ENCODE measurements around the gene DCAF8L1.

DCAF8L1 gene

GRCh38 chrX:27976284-27976683 lies 5.0 kb downstream of the DCAF8L1 start:
- no peaks in the 10 kb centered on the region for H3F3A ChIP-seq (ENCODE audit: insufficient read depth, low read length)
- no peaks in the 10 kb centered on the region for H3K9me3 ChIP-seq (replicated peaks; ENCODE audit: insufficient read depth, low read length)
- H3K4me1 ChIP-seq (ENCODE audit: low read length) = no peaks in the 10 kb centered on the region
- no peak overlapping the region for H3K4me3 ChIP-seq (ENCODE audit: low read length)
- no peaks in the 10 kb centered on the region for H3K79me2 ChIP-seq (ENCODE audit: low read length)
- no peak overlapping the region; the same call in 1 of the 2 replicates for H3K4me2 ChIP-seq (ENCODE audit: low read depth, low read length)
- H2AFZ ChIP-seq (ENCODE audit: low read length) = 0 out of 2 replicates have a peak overlapping the region, but pooled peaks have one; percentile 6
- TF ChIP-seq EZH2 (optimal IDR thresholded peaks at IDR 0.05; ENCODE audit: low read depth, low read length) (no peak), EZH2phosphoT487 (IDR thresholded peaks at IDR 0.05; ENCODE audit: low read length) (no peak), CTCF (IDR thresholded peaks at IDR 0.05; ENCODE audit: low read length) (no peak)
- DNase-seq = no peak
- H3K36me3 ChIP-seq (replicated peaks; ENCODE audit: insufficient read depth, low read length) = no peaks in the 10 kb centered on the region
- H3K27me3 ChIP-seq (replicated peaks; ENCODE audit: insufficient read depth, low read length) = no peaks in the 10 kb centered on the region
- no peak overlapping the region for H3K9ac ChIP-seq (ENCODE audit: low read length)
- no peak overlapping the region for H3K27ac ChIP-seq (ENCODE audit: low read length)
- H4K20me1 ChIP-seq (ENCODE audit: insufficient read depth, low read length) = no peaks in the 10 kb centered on the region
- H3K9me2 ChIP-seq (replicated peaks; ENCODE audit: insufficient read depth, low read length) = no peaks in the 10 kb centered on the region

GRCh38 chrX:27968878-27969277 lies 12.4 kb downstream of the DCAF8L1 start:
- Histone ChIP-seq H3K9me2 (replicated peaks; ENCODE audit: insufficient read depth, low read length) (no peaks in the 10 kb centered on the region), H3F3A (ENCODE audit: insufficient read depth, low read length) (no peaks in the 10 kb centered on the region), H3K9ac (ENCODE audit: low read length) (no peak overlapping the region), H3K27ac (ENCODE audit: low read length) (no peak overlapping the region), H3K4me2 (ENCODE audit: low read depth, low read length) (no peak overlapping the region), H2AFZ (ENCODE audit: low read length) (no peak overlapping the region), H4K20me1 (ENCODE audit: insufficient read depth, low read length) (no peaks in the 10 kb centered on the region), H3K27me3 (replicated peaks; ENCODE audit: insufficient read depth, low read length) (no peaks in the 10 kb centered on the region), H3K36me3 (replicated peaks; ENCODE audit: insufficient read depth, low read length) (no peaks in the 10 kb centered on the region), H3K4me3 (ENCODE audit: low read length) (no peak overlapping the region), H3K79me2 (ENCODE audit: low read length) (no peaks in the 10 kb centered on the region), H3K4me1 (ENCODE audit: low read length) (no peaks in the 10 kb centered on the region), H3K9me3 (replicated peaks; ENCODE audit: insufficient read depth, low read length) (no peaks in the 10 kb centered on the region)
- DNase-seq = no peak
- no peak for TF ChIP-seq CTCF (IDR thresholded peaks at IDR 0.05; ENCODE audit: low read length)

GRCh38 chrX:27968352-27968751 lies 12.9 kb downstream of the DCAF8L1 start:
- H3K4me2 ChIP-seq (ENCODE audit: low read depth, low read length) = no peak overlapping the region
- H3K9ac ChIP-seq (ENCODE audit: low read length) = no peak overlapping the region
- H3K9me2 ChIP-seq (replicated peaks; ENCODE audit: insufficient read depth, low read length) = no peaks in the 10 kb centered on the region
- H3K9me3 ChIP-seq (replicated peaks; ENCODE audit: insufficient read depth, low read length) = no peaks in the 10 kb centered on the region
- H3K27me3 ChIP-seq (replicated peaks; ENCODE audit: insufficient read depth, low read length) = no peaks in the 10 kb centered on the region
- H3F3A ChIP-seq (ENCODE audit: insufficient read depth, low read length) = no peaks in the 10 kb centered on the region
- H3K79me2 ChIP-seq (ENCODE audit: low read length) = no peaks in the 10 kb centered on the region
- H2AFZ ChIP-seq (ENCODE audit: low read length) = no peak overlapping the region
- H3K27ac ChIP-seq (ENCODE audit: low read length) = no peak overlapping the region
- H3K4me1 ChIP-seq (ENCODE audit: low read length) = no peaks in the 10 kb centered on the region
- no peaks in the 10 kb centered on the region for H4K20me1 ChIP-seq (ENCODE audit: insufficient read depth, low read length)
- no peak for TF ChIP-seq EZH2 (optimal IDR thresholded peaks at IDR 0.05; ENCODE audit: low read depth, low read length)
- TF ChIP-seq EZH2phosphoT487 (IDR thresholded peaks at IDR 0.05; ENCODE audit: low read length) = no peak
- no peak for TF ChIP-seq CTCF (IDR thresholded peaks at IDR 0.05; ENCODE audit: low read length)
- no peak for DNase-seq
- H3K36me3 ChIP-seq (replicated peaks; ENCODE audit: insufficient read depth, low read length) = no peaks in the 10 kb centered on the region
- no peak overlapping the region for H3K4me3 ChIP-seq (ENCODE audit: low read length)

All from MM.1S (cell line).